Karpas-422 (cell line): Measurements from ENCODE around the gene MAGI2. TPM values are rescaled to one million over a fixed set of nuclear protein-coding genes. Genes with fewer than 3 reads are reported as not detected.
"Not testable (repeated sequence)": the region's sequence is repeated elsewhere in the genome, so short reads cannot be mapped to it uniquely, and the experiment has no call there.

Experiments used
- DNase-seq: peaks from one replicate; pipeline ENCODE4 v3.0.0-alpha.2; 2015
- H2AFZ ChIP-seq: fragments of 200-600 bp; sonication (generic); 2 replicates; pipeline ENCODE4 v1.6.1; 2014; ENCODE audit warnings: antibody characterized with exemption, low read length, mixed read lengths
- H3K27ac ChIP-seq: fragments of 200-600 bp; sonication (generic); 2 replicates; pipeline ENCODE4 v1.5.1; 2014; ENCODE audit warnings: mild to moderate bottlenecking, low read length, moderate library complexity
- H3K27me3 ChIP-seq: fragments of 200-600 bp; sonication (generic); 2 replicates; pipeline ENCODE4 v1.6.1; 2014; ENCODE audit warnings: low read length, mixed read lengths
- H3K36me3 ChIP-seq: fragments of 200-600 bp; sonication (generic); 2 replicates; pipeline ENCODE4 v1.6.1; 2014; ENCODE audit warnings: low read length, mixed read lengths; ENCODE audit not compliant: insufficient read depth
- H3K4me1 ChIP-seq: fragments of 200-600 bp; sonication (generic); 2 replicates; pipeline ENCODE4 v1.6.1; 2014; ENCODE audit warnings: mild to moderate bottlenecking, low read length, mixed read lengths
- H3K4me2 ChIP-seq: fragments of 200-600 bp; sonication (generic); 2 replicates; pipeline ENCODE4 v1.6.1; 2014; ENCODE audit warnings: low read length, low read depth, mild to moderate bottlenecking; ENCODE audit not compliant: poor library complexity, severe bottlenecking
- H3K4me3 ChIP-seq: fragments of 200-600 bp; sonication (generic); 2 replicates; pipeline ENCODE4 v1.5.1; 2014; ENCODE audit warnings: mild to moderate bottlenecking, antibody characterized with exemption, low read length, mixed read lengths
- H3K79me2 ChIP-seq: fragments of 200-600 bp; sonication (generic); 2 replicates; pipeline ENCODE4 v1.6.1; 2014; ENCODE audit warnings: mild to moderate bottlenecking, low read length, mixed read lengths
- H3K9ac ChIP-seq: fragments of 200-600 bp; sonication (generic); 2 replicates; pipeline ENCODE4 v1.6.0; 2014; ENCODE audit warnings: low read length
- H3K9me2 ChIP-seq: fragments of 200-600 bp; sonication (generic), shearing (Covaris generic); replicated peaks from 2 replicates; pipeline ENCODE4 v1.6.0; 2014; ENCODE audit warnings: mild to moderate bottlenecking, low read length, moderate library complexity; ENCODE audit not compliant: insufficient read depth
- H3K9me3 ChIP-seq: fragments of 300-700, 200-600 bp; sonication (generic); 2 replicates; pipeline ENCODE4 v1.6.1; 2014; ENCODE audit warnings: low read length, mixed read lengths
- H4K20me1 ChIP-seq: fragments of 200-600 bp; sonication (generic); 2 replicates; pipeline ENCODE4 v1.6.1; 2014; ENCODE audit warnings: mild to moderate bottlenecking, antibody characterized with exemption, low read length, low read depth; ENCODE audit not compliant: insufficient read depth
- total RNA-seq: library from RNA; depleted of rRNA; stranded (reverse); fragments of >200 nt; shearing (Covaris generic); gene quantifications from 2 replicates; pipeline ENCODE4 v1.2.3, GENCODE V29; 2014; ENCODE audit warnings: low replicate concordance

The MAGI2 gene
- total RNA-seq, 1 experiment from 2014 or later: 0.93 TPM

DNA sequence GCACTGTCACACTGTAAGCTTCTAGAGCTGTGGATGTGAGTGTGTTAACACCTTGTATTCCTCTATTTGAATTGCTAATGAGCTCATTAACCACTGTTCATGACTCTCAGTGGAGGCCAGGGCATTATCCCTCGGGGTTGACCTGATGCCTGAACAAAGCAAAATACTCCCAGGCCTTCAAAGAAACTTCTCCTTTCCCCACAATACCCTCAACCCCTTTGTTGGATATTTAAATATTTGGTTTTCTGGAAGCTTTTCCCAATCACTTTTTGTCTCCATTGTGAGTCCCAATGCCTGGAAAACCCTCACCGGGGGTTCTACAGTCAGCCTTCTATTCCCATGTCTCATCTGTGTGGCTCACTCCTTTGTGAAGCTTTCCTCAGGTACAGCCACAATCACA is 874.8 kb downstream of the MAGI2 start:
- Histone ChIP-seq H3K4me3 (no peak overlapping the region), H3K9me3 (no peaks in the 10 kb centered on the region), H4K20me1 (no peaks in the 10 kb centered on the region), H2AFZ (no peak overlapping the region), H3K27me3 (no peaks in the 10 kb centered on the region), H3K79me2 (no peaks in the 10 kb centered on the region), H3K4me1 (no peaks in the 10 kb centered on the region), H3K9ac (no peak overlapping the region), H3K27ac (no peak overlapping the region), H3K9me2 (no peaks in the 10 kb centered on the region; the same call in 1 of the 2 replicates), H3K4me2 (no peak overlapping the region), H3K36me3 (no peaks in the 10 kb centered on the region)
- no peak for DNase-seq

DNA sequence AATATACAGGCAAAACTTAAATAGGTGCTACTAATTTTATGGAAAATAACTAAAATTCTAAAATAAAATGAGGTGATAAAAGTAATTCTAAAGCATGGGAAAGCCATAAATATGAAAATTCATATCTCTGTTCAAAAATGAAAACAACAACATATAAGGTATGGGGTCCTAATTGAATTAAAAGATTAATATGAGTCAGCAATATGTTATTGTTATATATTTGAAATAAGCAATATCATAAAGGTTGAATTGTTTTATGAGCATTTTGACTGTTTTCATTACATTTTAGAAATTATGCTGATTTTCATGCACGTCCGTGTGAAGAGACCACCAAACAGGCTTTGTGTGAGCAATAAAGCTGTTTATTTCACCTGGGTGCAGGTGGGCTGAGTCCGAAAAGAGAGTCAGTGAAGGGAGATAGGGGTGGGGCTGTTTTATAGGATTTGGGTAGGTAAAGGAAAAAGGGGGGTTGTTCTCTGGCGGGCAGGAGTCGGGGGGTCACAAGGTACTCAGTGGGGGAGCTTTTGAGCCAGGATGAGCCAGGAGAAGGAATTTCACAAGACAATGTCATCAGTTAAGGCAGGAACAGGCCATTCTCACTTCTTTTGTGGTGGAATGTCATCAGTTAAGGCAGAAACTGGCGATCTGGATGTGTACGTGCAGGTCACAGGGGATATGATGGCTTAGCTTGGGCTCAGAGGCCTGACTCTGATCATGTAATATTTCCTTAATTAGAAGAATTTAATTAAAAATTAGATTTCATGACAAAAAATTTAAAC is 876.1 kb downstream of the MAGI2 start:
- H3K79me2 ChIP-seq, H4K20me1 ChIP-seq, H3K4me2 ChIP-seq, H3K4me1 ChIP-seq, H3K4me3 ChIP-seq, H3K36me3 ChIP-seq, H3K27me3 ChIP-seq, DNase-seq, H3K9me2 ChIP-seq, H3K9ac ChIP-seq, H3K27ac ChIP-seq, H2AFZ ChIP-seq, H3K9me3 ChIP-seq: not testable (repeated sequence)

DNA sequence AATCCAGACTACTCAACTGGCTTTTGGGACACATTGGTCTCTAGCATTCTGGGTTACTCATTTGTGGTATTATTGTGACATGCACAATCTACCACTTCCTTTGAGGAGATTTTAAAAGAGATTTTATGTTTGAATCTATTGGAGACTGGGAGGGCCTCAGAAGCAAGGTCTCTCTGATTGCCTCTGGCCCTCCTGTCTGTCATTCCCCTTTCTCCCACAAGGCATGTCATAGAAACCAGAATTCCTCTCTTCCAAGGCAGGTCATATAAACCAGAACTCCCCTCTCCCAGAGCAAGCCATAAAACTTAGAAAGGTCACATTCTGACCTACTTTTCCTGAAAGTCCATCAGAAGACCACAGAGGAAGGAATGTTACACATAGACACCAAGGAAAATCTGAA is 877.2 kb downstream of the MAGI2 start:
- H3K36me3 ChIP-seq: no peaks in the 10 kb centered on the region

DNA sequence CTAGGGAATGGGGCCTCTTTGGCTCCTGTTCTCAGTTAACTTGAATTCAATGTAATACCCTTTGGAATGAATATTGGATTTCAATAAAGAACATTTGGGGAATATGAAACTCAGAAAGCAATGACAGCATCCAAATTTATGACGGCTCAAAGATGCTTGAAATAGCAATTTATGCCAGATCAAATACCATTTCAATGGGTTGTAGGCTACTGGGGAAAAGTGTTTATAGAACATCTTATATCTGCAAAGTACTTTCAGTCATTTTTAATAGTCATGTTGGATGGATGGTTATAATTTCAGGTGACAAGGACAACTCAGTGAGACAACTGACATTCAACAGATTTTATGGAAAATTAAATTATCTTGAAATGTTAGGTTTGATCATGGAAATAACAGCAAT is 882.2 kb downstream of the MAGI2 start:
- Histone ChIP-seq H2AFZ (no peak overlapping the region), H4K20me1 (no peaks in the 10 kb centered on the region), H3K27ac (no peak overlapping the region), H3K4me2 (no peak overlapping the region), H3K9me3 (no peaks in the 10 kb centered on the region), H3K4me3 (no peak overlapping the region), H3K4me1 (no peaks in the 10 kb centered on the region), H3K79me2 (no peaks in the 10 kb centered on the region), H3K9ac (no peak overlapping the region), H3K36me3 (no peaks in the 10 kb centered on the region), H3K27me3 (no peaks in the 10 kb centered on the region), H3K9me2 (no peaks in the 10 kb centered on the region)
- DNase-seq: no peak

More for the DNA sequence above, 877.2 kb downstream of the MAGI2 start:
- no peak for DNase-seq
- no peaks in the 10 kb centered on the region for H3K27me3 ChIP-seq
- H3K4me2 ChIP-seq: no peak overlapping the region
- H3K4me3 ChIP-seq: no peak overlapping the region
- H3K9ac ChIP-seq: no peak overlapping the region
- H3K79me2 ChIP-seq: no peaks in the 10 kb centered on the region
- H3K9me2 ChIP-seq: no peaks in the 10 kb centered on the region; the same call in 1 of the 2 replicates
- no peaks in the 10 kb centered on the region for H4K20me1 ChIP-seq
- no peak overlapping the region for H2AFZ ChIP-seq
- no peaks in the 10 kb centered on the region for H3K9me3 ChIP-seq
- H3K4me1 ChIP-seq: no peaks in the 10 kb centered on the region
- no peak overlapping the region for H3K27ac ChIP-seq

DNA sequence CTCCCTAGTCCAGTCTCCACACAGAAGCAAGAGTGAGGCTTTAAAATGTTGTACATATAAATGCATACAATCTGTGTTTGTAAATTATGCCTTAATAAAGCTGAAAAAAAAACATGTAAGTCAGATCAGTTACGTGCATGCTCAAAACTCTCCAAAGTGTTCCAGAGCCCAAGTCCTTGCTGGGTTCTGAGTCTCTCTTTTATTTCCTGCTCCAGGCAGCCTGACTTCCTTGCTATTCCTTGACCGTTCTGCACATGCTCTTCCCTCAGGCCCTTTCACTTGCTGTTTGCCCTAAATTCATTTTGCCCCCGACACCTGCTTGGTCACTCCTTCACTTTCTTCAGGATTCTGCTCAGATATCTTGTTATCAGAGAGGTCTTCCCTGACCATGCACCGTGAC is 884.8 kb downstream of the MAGI2 start:
- H3K27ac ChIP-seq: no peak overlapping the region
- no peaks in the 10 kb centered on the region for H3K79me2 ChIP-seq
- no peaks in the 10 kb centered on the region for H4K20me1 ChIP-seq
- H3K9ac ChIP-seq: no peak overlapping the region
- H3K4me1 ChIP-seq: no peaks in the 10 kb centered on the region
- no peak overlapping the region for H3K4me3 ChIP-seq
- H2AFZ ChIP-seq: no peak overlapping the region
- no peaks in the 10 kb centered on the region for H3K9me3 ChIP-seq
- no peak for DNase-seq
- H3K4me2 ChIP-seq: no peak overlapping the region
- H3K9me2 ChIP-seq: no peaks in the 10 kb centered on the region
- H3K27me3 ChIP-seq: no peaks in the 10 kb centered on the region
- H3K36me3 ChIP-seq: no peaks in the 10 kb centered on the region

DNA sequence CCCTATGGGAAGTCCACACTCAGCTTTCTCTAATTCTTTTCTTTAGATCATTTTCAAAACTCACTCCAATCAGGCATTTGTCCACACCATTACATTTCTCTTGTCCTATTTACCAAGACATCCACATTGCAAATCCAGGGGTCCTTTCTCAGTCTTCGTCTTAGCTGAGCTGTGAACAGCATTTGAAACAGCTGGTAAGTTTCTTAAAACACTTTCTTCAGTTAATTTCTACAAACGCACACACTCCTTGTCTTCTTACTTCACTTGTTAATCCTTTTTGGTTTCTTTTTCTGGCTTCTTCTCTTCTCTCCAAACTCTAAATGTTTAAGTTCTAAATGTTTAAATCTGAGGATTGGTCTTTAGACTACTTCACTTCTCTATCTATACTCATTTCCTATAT is 885.6 kb downstream of the MAGI2 start:
- no peaks in the 10 kb centered on the region for H3K79me2 ChIP-seq
- DNase-seq: no peak
- H3K27me3 ChIP-seq: no peaks in the 10 kb centered on the region

DNA sequence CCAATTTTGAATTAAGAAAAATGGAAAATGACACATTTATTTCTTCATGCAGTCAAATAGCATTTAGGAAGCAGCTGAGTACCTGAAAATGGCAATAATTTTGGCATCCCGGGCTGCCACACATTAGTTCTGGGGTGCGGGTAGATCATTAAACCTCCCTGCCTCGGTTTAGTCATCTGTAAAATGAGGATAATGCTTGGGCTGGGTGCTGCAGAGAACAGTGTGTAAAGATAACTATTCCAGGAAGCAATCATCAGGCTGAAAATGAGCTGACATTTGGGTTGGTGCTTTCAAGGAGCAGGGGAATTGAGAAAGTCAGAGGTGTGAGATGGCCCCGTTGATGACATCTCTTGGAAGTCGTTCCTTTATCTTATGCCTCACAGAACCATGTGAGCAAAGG is 887.7 kb downstream of the MAGI2 start:
- no peak overlapping the region for H3K9ac ChIP-seq
- H3K27me3 ChIP-seq: no peaks in the 10 kb centered on the region
- H2AFZ ChIP-seq: no peak overlapping the region
- no peaks in the 10 kb centered on the region for H3K9me3 ChIP-seq
- no peak for DNase-seq
- H3K79me2 ChIP-seq: no peaks in the 10 kb centered on the region
- no peak overlapping the region for H3K4me3 ChIP-seq
- no peaks in the 10 kb centered on the region for H4K20me1 ChIP-seq
- H3K36me3 ChIP-seq: no peaks in the 10 kb centered on the region
- no peak overlapping the region for H3K4me2 ChIP-seq
- no peaks in the 10 kb centered on the region for H3K9me2 ChIP-seq
- H3K4me1 ChIP-seq: no peaks in the 10 kb centered on the region
- no peak overlapping the region for H3K27ac ChIP-seq

More for the DNA sequence above, 885.6 kb downstream of the MAGI2 start:
- Histone ChIP-seq H3K4me2 (no peak overlapping the region), H4K20me1 (no peaks in the 10 kb centered on the region), H3K4me1 (no peaks in the 10 kb centered on the region), H3K9ac (no peak overlapping the region), H3K4me3 (no peak overlapping the region), H3K27ac (no peak overlapping the region), H2AFZ (no peak overlapping the region), H3K9me2 (no peaks in the 10 kb centered on the region), H3K9me3 (no peaks in the 10 kb centered on the region), H3K36me3 (no peaks in the 10 kb centered on the region)

DNA sequence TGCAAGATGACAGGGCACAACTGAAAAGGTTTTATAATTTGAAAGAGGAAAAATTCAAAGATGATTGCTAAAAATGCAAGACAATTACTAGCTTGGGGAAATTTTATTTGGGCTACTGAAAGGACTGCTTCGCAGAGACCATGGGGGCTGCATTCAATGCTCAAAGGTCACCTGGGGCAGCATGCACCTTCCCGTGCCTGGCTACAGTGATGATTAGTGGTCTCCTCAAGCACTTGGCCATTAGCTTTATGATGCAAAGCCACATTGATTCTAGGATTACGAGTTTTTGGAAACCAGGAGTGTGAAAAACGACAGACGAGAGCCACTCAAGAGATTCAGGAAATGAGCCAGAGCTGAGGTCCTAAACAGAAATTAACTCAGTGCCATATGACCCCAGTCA is 890.3 kb downstream of the MAGI2 start:
- no peak overlapping the region for H3K4me2 ChIP-seq
- H3K27ac ChIP-seq: no peak overlapping the region
- H3K36me3 ChIP-seq: no peaks in the 10 kb centered on the region
- no peaks in the 10 kb centered on the region for H3K27me3 ChIP-seq
- H3K4me3 ChIP-seq: no peak overlapping the region
- no peaks in the 10 kb centered on the region for H4K20me1 ChIP-seq
- DNase-seq: no peak
- H3K79me2 ChIP-seq: no peaks in the 10 kb centered on the region
- no peaks in the 10 kb centered on the region for H3K4me1 ChIP-seq
- no peak overlapping the region for H3K9ac ChIP-seq
- no peak overlapping the region for H2AFZ ChIP-seq
- no peaks in the 10 kb centered on the region for H3K9me3 ChIP-seq
- H3K9me2 ChIP-seq: no peaks in the 10 kb centered on the region
